T-cell (primary cell): Measurements from ENCODE around the gene VDAC2. TPM values are rescaled to one million over a fixed set of nuclear protein-coding genes. Genes with fewer than 3 reads are reported as not detected.

Experiments used
- ATAC-seq, 4 experiments: fragments of 200-7000 bp in 3 of 4; fragments of 150-1000 bp in 1 of 4; cut with Tn5 transposase; replicated peaks in 1 of 4; 1 replicate in 3 of 4; 2 replicates in 1 of 4; pipeline ENCODE4 v1.10.0; 2021; ENCODE audit warnings: moderate library complexity in 3 of 4, mild to moderate bottlenecking in 2 of 4, moderate number of reproducible peaks in 1 of 4
- CTCF ChIA-PET, 2 donors: fragments of 300-600 bp; sonication (Branson Sonifier 250); formaldehyde crosslinking; loops; one replicate each; lab custom pipeline; 2022; ENCODE audit warnings: antibody characterized with exemption in 2 of 2; lab: Charles Lee
- POLR2A ChIA-PET, 2 donors: fragments of 300-600 bp; sonication (Branson Sonifier 250); formaldehyde crosslinking; loops; one replicate each; lab custom pipeline; 2022; ENCODE audit warnings: antibody characterized with exemption in 2 of 2; lab: Charles Lee
- DNase-seq, 35 experiments: peaks; one replicate each; pipeline versions ENCODE4 v3.0.0 to v3.0.0-alpha.2; 2013 to 2023
- H3K27ac ChIP-seq: one replicate; pipeline ENCODE4 v1.5.1; 2013; ENCODE audit warnings: low read length
- H3K27me3 ChIP-seq, 2 experiments: replicated peaks in 1 of 2; 1 replicate in 1 of 2; 2 replicates in 1 of 2; pipeline versions ENCODE4 v1.6.1 to v1.7.0; 2013; ENCODE audit warnings: low read length in 1 of 2, mixed read lengths in 1 of 2; ENCODE audit not compliant: control insufficient read depth in 2 of 2, insufficient read depth in 2 of 2; ENCODE audit errors: extremely low read depth in 1 of 2
- H3K36me3 ChIP-seq, 2 donors: 1 replicate in 1 of 2; 2 replicates in 1 of 2; pipeline versions ENCODE4 v1.6.1 to v1.7.0; 2013; ENCODE audit warnings: low read length in 1 of 2; ENCODE audit not compliant: control insufficient read depth in 2 of 2, insufficient read depth in 1 of 2; ENCODE audit errors: extremely low read depth in 1 of 2
- H3K4me1 ChIP-seq, 2 experiments: 1 replicate in 1 of 2; 2 replicates in 1 of 2; pipeline versions ENCODE4 v1.6.1 to v1.7.0; 2013; ENCODE audit warnings: low read length in 2 of 2, mixed read lengths in 1 of 2; ENCODE audit not compliant: insufficient read depth in 2 of 2, control insufficient read depth in 1 of 2; ENCODE audit errors: extremely low read depth in 1 of 2
- H3K4me3 ChIP-seq, 2 donors: 1 replicate in 1 of 2; 2 replicates in 1 of 2; pipeline versions ENCODE4 v1.5.1 to v1.7.0; 2013; ENCODE audit warnings: mild to moderate bottlenecking in 2 of 2, low read length in 1 of 2, moderate library complexity in 1 of 2; ENCODE audit not compliant: control insufficient read depth in 1 of 2; ENCODE audit errors: extremely low read depth in 1 of 2
- H3K9me3 ChIP-seq: 2 replicates; pipeline ENCODE4 v1.7.0; 2013
- H3K27ac Mint-ChIP-seq, 2 donors: one replicate each; pipeline ENCODE4 v1.8.0; 2020 to 2021; ENCODE audit warnings: mild to moderate bottlenecking in 2 of 2, mixed read lengths in 2 of 2
- H3K27me3 Mint-ChIP-seq, 2 donors: one replicate each; pipeline ENCODE4 v1.8.0; 2021 to 2022; ENCODE audit warnings: mixed read lengths in 2 of 2
- H3K36me3 Mint-ChIP-seq: one replicate; pipeline ENCODE4 v1.8.0; 2021; ENCODE audit warnings: mixed read lengths
- H3K4me1 Mint-ChIP-seq, 3 donors: one replicate each; pipeline ENCODE4 v1.8.0; 2020 to 2022; ENCODE audit warnings: mixed read lengths in 3 of 3, mild to moderate bottlenecking in 1 of 3
- H3K4me3 Mint-ChIP-seq, 3 donors: one replicate each; pipeline ENCODE4 v1.8.0; 2020 to 2022; ENCODE audit warnings: mild to moderate bottlenecking in 3 of 3, mixed read lengths in 3 of 3, moderate library complexity in 3 of 3
- H3K9me3 Mint-ChIP-seq, 3 donors: one replicate each; pipeline ENCODE4 v1.8.0; 2020 to 2022; ENCODE audit warnings: mixed read lengths in 3 of 3
- WGBS: methylation state at CpG from one replicate; pipeline ENCODE4 v1.1.5; 2013; ENCODE audit warnings: missing lambda C conversion rate; ENCODE audit not compliant: insufficient coverage; 5-methylcytosine and 5-hydroxymethylcytosine counted together
- total RNA-seq, 35 experiments: library from RNA in 6 of 35; stranded (reverse) in 6 of 35; fragments of 120-200 nt in 1 of 35; gene quantifications; one replicate each; pipeline versions ENCODE4 v1.2.1 to v1.2.4 and lab custom pipeline; 2013 to 2026

The VDAC2 gene
- total RNA-seq, 5 donors from 2014 or later (not counting 1 experiment from before 2014, with no cell fraction given) = 82.8 to 111 (median 86.8) TPM

- Mint-ChIP-seq H3K36me3 (no peaks in the 10 kb centered on the region), H3K27me3 (peaks cover 5 to 14% of the 10 kb centered on the region in 2 donors), H3K4me3 (no peak overlapping the region), H3K4me1 (no peaks in the 10 kb centered on the region), H3K27ac (no peak overlapping the region), H3K9me3 (no peaks in the 10 kb centered on the region)
- DNase-seq (no peak), ATAC-seq (no peak)
- POLR2A ChIA-PET = no interaction called here
- CTCF ChIA-PET = no interaction called here
- H3K27me3 ChIP-seq = peaks cover 0 to 21% of the 10 kb centered on the region in 2 experiments
- no peak overlapping the region for H3K4me3 ChIP-seq
- no peaks in the 10 kb centered on the region for H3K4me1 ChIP-seq
- no peaks in the 10 kb centered on the region for H3K36me3 ChIP-seq
- 79% methylated on average over 5 of the region's 5 CpGs for WGBS
- no peak overlapping the region for H3K27ac ChIP-seq
- no peaks in the 10 kb centered on the region for H3K9me3 ChIP-seq
These were observed 61.5 kb downstream of the VDAC2 start for GRCh38 chr10:75272094-75272493.

GRCh38 chr10:75272896-75273295 lies 62.3 kb downstream of the VDAC2 start:
- no peak overlapping the region for H3K4me3 Mint-ChIP-seq
- Histone ChIP-seq H3K9me3 (no peaks in the 10 kb centered on the region), H3K27me3 (peaks cover 0 to 21% of the 10 kb centered on the region in 2 experiments), H3K4me3 (no peak overlapping the region), H3K27ac (no peak overlapping the region), H3K36me3 (no peaks in the 10 kb centered on the region), H3K4me1 (no peaks in the 10 kb centered on the region)
- ATAC-seq (no peak), DNase-seq (no peak)
- CTCF ChIA-PET = no interaction called here
- 82% methylated on average over 3 of the region's 7 CpGs for WGBS
- H3K27me3 Mint-ChIP-seq = peaks cover 5 to 15% of the 10 kb centered on the region in 2 donors
- H3K27ac Mint-ChIP-seq = no peak overlapping the region
- no peaks in the 10 kb centered on the region for H3K4me1 Mint-ChIP-seq
- POLR2A ChIA-PET = no interaction called here
- no peaks in the 10 kb centered on the region for H3K36me3 Mint-ChIP-seq
- no peaks in the 10 kb centered on the region for H3K9me3 Mint-ChIP-seq

GRCh38 chr10:75276069-75276872 lies 65.7 kb downstream of the VDAC2 start:
- H3K4me3 Mint-ChIP-seq = no peak overlapping the region
- ChIA-PET POLR2A (no interaction called here), CTCF (no interaction called here)
- DNase-seq (no peak), ATAC-seq (no peak)
- WGBS = 77% methylated on average over 34 of the region's 46 CpGs
- Histone ChIP-seq H3K27ac (no peak overlapping the region), H3K36me3 (no peaks in the 10 kb centered on the region), H3K4me1 (no peaks in the 10 kb centered on the region), H3K4me3 (no peak overlapping the region), H3K9me3 (no peaks in the 10 kb centered on the region), H3K27me3 (peaks cover 0 to 25% of the 10 kb centered on the region in 2 experiments)
- H3K4me1 Mint-ChIP-seq = no peaks in the 10 kb centered on the region
- no peaks in the 10 kb centered on the region for H3K9me3 Mint-ChIP-seq
- peaks cover 5 to 21% of the 10 kb centered on the region in 2 donors for H3K27me3 Mint-ChIP-seq
- no peaks in the 10 kb centered on the region for H3K36me3 Mint-ChIP-seq
- H3K27ac Mint-ChIP-seq = no peak overlapping the region

GRCh38 chr10:75280236-75280635 lies 69.6 kb downstream of the VDAC2 start:
- no peak overlapping the region for H3K27ac ChIP-seq
- WGBS = no CpG with 5 or more reads among the region's 2 CpGs
- H3K27ac Mint-ChIP-seq = no peak overlapping the region
- no peak for DNase-seq
- H3K36me3 ChIP-seq = no peaks in the 10 kb centered on the region
- ChIA-PET CTCF (no interaction called here), POLR2A (no interaction called here)
- H3K9me3 ChIP-seq = no peaks in the 10 kb centered on the region
- ATAC-seq = no peak
- H3K36me3 Mint-ChIP-seq = no peaks in the 10 kb centered on the region
- no peaks in the 10 kb centered on the region for H3K9me3 Mint-ChIP-seq
- H3K4me3 Mint-ChIP-seq = no peak overlapping the region
- H3K27me3 Mint-ChIP-seq = peaks cover 12 to 35% of the 10 kb centered on the region in 2 donors
- no peaks in the 10 kb centered on the region for H3K4me1 ChIP-seq
- H3K4me3 ChIP-seq = no peak overlapping the region
- H3K27me3 ChIP-seq = peaks cover 0 to 28% of the 10 kb centered on the region in 2 experiments
- no peaks in the 10 kb centered on the region for H3K4me1 Mint-ChIP-seq

Other genes starting within 250 kb of the VDAC2 start
- gene SAMD8, start 99.1 kb upstream of the VDAC2 start, total RNA-seq = 10 to 100 TPM; 15.6 to 28.1 (median 16.1) TPM
- gene COMTD1, start 25.2 kb downstream of the VDAC2 start, total RNA-seq = 10 to 100 TPM; 11.2 to 39.0 (median 33.8) TPM
- under 1 TPM in 4 of 5 donors, not detected in 1; 0.16 to 0.38 (median 0.30) TPM for gene ZNF503, start 191.0 kb downstream of the VDAC2 start, total RNA-seq
- 1 to 10 TPM in 1 of 5 donors, under 1 TPM in 1, not detected in 3; 0.30 to 1.2 TPM for gene LRMDA, start 220.8 kb downstream of the VDAC2 start, total RNA-seq